ENCODE results near the gene SDS.
A peak's percentile ranks its signal among the peaks of the same experiment; 100 is the strongest.

The SDS gene

GRCh38 chr12:113435367-113435766 lies 31.7 kb upstream of the SDS start:
- TF ChIP-seq POLR2A (IDR thresholded peaks at IDR 0.05; ENCODE audit: extremely low read depth, insufficient read length) (no peak), CTCF (IDR thresholded peaks at IDR 0.05; ENCODE audit: low read depth, low read length) (no peak), MYC (IDR thresholded peaks at IDR 0.05; ENCODE audit: low read depth, low read length) (no peak), MAX (IDR thresholded peaks at IDR 0.05; ENCODE audit: low read depth, low read length) (no peak)
- H3K4me3 ChIP-seq (ENCODE audit: low read depth, low read length): no peak overlapping the region
- DNase-seq (ENCODE audit: low read depth): no peak

GRCh38 chr12:113432986-113433385 lies 29.3 kb upstream of the SDS start:
- TF ChIP-seq CTCF (IDR thresholded peaks at IDR 0.05; ENCODE audit: low read depth, low read length): no peak
- no peak for TF ChIP-seq MAX (IDR thresholded peaks at IDR 0.05; ENCODE audit: low read depth, low read length)
- no peak for TF ChIP-seq POLR2A (IDR thresholded peaks at IDR 0.05; ENCODE audit: extremely low read depth, insufficient read length)
- no peak for TF ChIP-seq MYC (IDR thresholded peaks at IDR 0.05; ENCODE audit: low read depth, low read length)

GRCh38 chr12:113428482-113428881 lies 24.8 kb upstream of the SDS start:
- no peak for DNase-seq (ENCODE audit: low read depth)
- H3K4me3 ChIP-seq (ENCODE audit: low read depth, low read length): no peak overlapping the region
- no peak for TF ChIP-seq POLR2A (IDR thresholded peaks at IDR 0.05; ENCODE audit: extremely low read depth, insufficient read length)
- no peak for TF ChIP-seq MAX (IDR thresholded peaks at IDR 0.05; ENCODE audit: low read depth, low read length)
- TF ChIP-seq CTCF (IDR thresholded peaks at IDR 0.05; ENCODE audit: low read depth, low read length): no peak
- no peak for TF ChIP-seq MYC (IDR thresholded peaks at IDR 0.05; ENCODE audit: low read depth, low read length)

More at GRCh38 chr12:113432986-113433385, 29.3 kb upstream of the SDS start:
- no peak for DNase-seq (ENCODE audit: low read depth)
- no peak overlapping the region for H3K4me3 ChIP-seq (ENCODE audit: low read depth, low read length)

GRCh38 chr12:113427882-113428281 lies 24.2 kb upstream of the SDS start:
- DNase-seq (ENCODE audit: low read depth): no peak
- no peak overlapping the region for H3K4me3 ChIP-seq (ENCODE audit: low read depth, low read length)
- no peak for TF ChIP-seq CTCF (IDR thresholded peaks at IDR 0.05; ENCODE audit: low read depth, low read length)
- TF ChIP-seq MAX (IDR thresholded peaks at IDR 0.05; ENCODE audit: low read depth, low read length): no peak
- no peak for TF ChIP-seq POLR2A (IDR thresholded peaks at IDR 0.05; ENCODE audit: extremely low read depth, insufficient read length)
- no peak for TF ChIP-seq MYC (IDR thresholded peaks at IDR 0.05; ENCODE audit: low read depth, low read length)

- DNase-seq (ENCODE audit: low read depth): peak; percentile 45
- TF ChIP-seq CTCF (IDR thresholded peaks at IDR 0.05; ENCODE audit: low read depth, low read length): no peak
- no peak for TF ChIP-seq MYC (IDR thresholded peaks at IDR 0.05; ENCODE audit: low read depth, low read length)
- TF ChIP-seq MAX (IDR thresholded peaks at IDR 0.05; ENCODE audit: low read depth, low read length): no peak
- TF ChIP-seq POLR2A (IDR thresholded peaks at IDR 0.05; ENCODE audit: extremely low read depth, insufficient read length): no peak
- H3K4me3 ChIP-seq (ENCODE audit: low read depth, low read length): no peak overlapping the region
Observed at GRCh38 chr12:113425960-113426453, 22.3 kb upstream of the SDS start.

Measured in NB4 (cell line).